GM21737 (cell line): ENCODE results near the gene KLK12.
"Not testable (repeated sequence)": the region's sequence is repeated elsewhere in the genome, so short reads cannot be mapped to it uniquely, and the experiment has no call there.

Experiments
- ATAC-seq: cut with Tn5 transposase; IDR thresholded peaks from one replicate; pipeline ENCODE4 v1.9.1; 2021; ENCODE audit warnings: mild to moderate bottlenecking, moderate library complexity; ENCODE audit not compliant: unreplicated experiment

The KLK12 gene

DNA sequence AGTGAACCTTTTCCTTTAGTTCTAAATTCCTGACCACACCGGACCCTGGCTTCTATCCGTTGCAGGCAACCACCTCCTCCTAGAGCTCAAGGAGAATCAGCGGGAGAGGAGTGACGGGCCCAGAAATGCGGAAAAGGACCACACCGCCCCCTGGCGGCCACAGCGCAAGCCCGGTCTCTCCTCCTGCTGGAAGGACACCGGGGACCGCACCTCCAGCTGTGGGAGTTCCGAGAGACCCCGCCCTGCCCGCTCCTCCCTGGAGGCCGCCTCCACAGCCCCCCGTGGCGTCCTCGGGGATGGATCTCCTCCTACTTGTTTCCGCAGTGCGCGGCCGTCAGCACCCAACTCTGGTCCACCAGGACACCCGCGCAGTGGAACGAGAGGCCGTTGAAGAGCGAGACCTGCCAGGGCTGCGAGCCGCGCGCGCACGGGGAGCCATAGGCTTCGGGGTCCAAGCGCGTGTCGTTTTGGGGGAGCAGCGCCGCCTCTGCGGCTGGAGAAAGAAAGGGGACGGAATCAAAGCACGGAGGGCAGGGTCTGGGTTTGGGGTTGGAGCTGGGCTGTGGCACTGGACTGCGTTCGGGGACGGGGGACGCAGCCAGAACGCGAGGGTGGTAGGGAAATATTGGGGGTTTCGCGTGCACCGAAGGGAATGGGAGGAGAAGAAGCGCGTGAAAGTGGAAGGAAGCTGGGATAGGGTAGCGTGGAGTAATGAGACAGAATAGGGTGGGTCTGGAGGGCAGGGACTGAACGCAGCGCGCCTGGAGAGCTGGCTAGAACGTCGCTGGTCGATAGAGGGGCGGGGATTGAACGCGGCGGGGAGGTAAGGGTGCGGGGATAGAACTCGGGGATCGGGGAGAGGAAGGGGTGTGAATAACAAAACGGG, 17.8 kb downstream of the KLK12 start:
- ATAC-seq = no peak

DNA sequence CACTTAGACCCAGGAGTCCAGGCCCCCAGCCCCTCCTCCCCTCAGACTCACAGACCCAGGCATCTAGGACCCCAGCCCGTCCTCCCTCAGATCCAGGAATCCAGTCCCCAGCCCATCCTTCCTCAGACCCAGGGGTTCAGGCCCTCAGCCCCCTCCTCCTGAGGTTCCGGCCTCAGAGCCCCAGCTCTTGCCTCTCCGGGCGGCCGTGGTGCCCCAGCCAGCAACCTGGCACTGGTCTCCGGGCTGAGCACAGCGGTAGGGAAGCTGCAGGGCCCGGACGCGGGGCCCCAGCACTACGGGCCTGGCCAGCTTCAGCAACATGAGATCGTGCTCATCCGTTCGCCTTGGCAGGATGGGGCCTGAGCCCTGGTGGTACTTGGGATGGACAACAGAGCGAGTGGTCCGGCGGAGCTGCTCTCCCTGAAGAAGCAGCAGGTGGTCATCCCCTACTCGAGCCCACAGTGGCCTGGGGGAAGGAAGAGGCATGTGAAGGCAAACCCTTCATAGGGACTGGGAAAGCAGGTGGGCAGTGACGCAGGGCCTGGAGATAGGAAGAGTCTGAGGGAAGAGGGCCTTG, 19.0 kb downstream of the KLK12 start:
- no peak for ATAC-seq

- no peak for ATAC-seq
These were observed 20.6 kb downstream of the KLK12 start for GRCh38 chr19:51014242-51014641.

DNA sequence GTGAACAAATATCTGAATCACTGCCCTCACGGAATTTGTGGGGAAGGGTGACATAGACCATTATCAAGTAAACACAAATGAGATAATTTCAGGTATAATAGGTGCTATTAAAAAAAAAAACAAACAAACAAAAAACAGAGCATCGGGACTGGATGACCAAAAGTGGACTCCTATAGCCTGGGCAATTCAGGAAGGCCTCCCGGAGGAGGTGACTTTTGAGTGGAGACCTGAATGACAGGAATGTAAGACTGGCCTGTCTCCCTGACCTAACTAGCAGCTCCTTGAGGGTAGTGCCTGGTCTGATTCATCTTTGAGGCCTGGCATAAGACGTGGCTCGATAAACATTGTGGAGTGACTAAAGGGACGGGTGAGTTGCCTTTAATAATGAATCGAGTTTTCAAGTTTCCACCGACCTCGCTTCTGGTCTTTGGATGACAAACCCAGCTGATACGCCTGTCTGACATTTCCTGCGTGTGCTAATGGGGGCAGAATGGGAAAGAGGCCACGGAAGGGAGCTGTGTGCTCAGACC, 22.1 kb downstream of the KLK12 start:
- no peak for ATAC-seq

DNA sequence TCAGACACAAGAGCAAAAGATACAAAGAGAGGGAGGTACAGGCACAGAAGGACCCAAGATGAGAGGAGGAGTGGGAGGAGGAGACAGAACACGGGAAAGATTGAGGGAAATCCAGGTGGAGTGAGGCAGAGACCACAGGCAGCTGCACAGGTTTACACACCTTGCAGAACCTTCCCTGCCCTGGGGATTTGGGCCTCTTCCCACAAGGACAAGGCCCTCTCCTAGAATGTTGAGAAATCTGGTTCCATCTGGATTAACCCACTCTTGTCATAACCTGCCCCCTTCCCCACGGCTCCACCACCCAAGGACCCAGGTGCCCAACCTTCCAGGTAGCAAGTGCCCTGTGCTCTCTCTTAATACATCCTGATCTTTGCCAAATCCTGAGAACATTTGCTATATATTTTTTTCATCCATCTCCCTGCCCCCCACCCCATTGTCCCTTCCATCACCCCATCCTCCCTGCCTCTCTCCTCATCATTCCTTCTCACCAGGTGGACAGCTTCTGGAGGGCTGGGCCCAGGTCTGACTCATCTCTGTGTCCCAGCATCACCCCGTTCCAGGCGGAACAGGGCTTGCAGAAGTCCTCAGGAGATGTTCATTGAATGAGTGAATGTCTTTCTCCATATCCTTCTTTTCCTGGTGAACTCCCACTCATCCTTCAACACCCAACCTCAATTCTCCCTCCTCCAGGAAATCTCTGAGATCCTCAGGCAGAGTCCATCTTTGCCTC, 24.6 kb downstream of the KLK12 start:
- no peak for ATAC-seq

DNA sequence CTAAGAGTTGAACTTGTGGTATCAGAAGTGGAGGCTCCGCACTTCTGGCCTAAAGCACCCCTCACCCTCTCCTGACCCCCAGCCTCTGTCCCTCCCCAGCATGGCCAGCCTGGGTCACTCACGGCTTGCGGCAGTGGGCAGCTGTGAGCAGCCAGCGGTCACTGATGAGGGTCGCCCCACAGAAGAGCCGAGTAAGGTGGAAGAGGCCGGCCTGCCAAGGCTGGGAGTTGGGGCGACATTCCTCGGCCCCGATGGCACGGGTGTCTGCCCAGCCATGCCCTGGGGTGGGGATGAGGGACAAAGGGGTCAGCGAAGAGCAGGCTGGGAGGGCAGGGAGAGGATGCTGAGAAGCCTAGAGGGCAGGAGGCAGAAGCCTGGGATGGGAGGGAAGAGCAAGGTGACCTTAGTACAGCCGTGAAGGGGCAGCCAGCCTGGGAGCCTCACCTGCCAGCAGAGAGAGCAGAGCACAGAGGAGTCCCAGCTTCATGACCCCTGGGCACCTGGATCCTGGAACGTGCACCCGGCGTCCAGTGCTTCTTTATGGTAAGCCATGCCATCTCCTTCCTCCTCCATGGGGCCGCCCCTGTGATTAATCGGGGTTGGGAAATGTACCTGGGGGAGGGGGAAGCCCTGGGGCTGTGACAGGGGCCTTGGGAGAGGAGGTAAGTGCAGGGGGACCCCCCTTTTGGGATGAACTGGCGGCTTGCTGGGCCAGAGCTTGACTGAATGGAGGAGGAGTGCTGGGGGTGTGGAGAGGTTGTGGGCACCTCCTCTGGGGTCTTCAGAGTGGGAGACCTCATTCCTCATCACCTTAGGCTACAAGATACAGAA, 25.5 kb downstream of the KLK12 start:
- ATAC-seq = no peak

DNA sequence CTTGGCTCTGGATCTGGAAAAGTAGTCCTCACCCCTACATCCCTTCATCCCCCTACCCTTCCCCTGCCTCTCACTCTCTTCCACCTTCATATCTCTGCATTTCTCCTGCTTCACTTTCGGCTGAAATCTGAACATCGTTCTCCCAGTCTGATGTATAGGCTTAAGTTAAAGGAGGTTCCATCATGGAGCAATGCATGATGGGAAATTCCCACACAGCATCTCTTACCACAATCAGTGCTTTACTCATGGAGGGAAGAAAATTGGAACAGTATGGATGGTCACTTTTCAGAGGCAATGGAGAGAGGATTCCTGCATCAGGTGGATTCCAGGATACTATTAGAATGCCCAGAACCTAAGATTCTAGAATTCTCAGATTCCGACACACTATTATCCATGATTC, 27.3 kb downstream of the KLK12 start:
- ATAC-seq = no peak

DNA sequence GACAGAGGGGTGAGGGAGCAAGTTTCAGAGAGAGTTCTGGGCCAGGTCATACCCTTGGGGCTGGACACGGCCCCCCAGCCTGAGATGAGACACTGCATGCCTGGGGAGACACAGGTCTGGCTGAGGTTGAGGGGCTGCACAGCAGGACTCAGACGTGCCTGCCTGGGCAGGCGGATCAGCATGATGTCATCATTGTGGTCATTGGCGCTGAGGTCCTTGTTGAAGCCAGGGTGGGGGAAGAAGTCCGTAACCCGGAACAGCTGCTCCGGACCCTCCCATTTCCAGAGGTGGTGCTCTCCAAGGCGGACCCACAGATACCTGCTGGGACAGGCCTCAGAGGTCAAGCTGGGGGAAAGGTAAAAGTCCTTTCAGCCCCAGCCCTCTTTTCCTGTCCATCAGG, 28.4 kb downstream of the KLK12 start:
- no peak for ATAC-seq

DNA sequence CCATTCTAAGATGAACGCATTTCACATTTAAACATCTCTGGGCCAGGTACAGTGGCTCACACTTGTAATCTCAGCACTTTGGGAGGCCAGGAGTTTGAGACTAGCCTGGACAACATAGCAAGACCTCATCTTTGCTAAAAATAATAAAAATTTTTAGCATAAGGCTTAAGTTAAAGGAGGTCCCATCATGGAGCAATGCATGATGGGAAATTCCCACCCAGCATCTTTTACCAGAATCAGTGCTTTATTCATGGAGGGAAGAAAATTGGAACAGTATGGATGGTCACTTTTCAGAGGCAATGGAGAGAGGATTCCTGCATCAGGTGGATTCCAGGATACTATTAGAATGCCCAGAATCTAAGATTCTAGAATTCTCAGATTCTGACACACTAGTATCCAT, 29.6 kb downstream of the KLK12 start:
- ATAC-seq = no peak

DNA sequence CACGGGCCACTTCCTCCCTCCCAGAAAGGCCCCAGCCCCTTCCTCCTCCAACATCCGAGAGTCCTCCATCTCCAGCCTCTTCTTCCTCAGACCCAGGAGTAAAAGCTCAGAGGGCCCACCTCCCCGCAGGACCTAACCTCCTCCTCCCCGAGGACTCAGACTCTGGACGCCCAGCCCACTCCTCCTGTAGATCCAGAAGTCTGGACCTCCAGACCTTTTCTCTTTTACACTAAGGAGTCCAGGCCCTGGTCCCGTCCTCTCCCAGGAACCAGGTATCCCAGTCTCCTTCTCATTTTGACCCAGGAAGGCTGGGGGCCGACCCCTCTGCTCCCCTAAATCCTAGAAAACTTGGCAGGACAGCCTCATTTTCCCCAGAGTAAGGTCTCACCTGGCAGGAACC, 31.5 kb downstream of the KLK12 start:
- ATAC-seq = no peak

GRCh38 chr19:51002542-51003311, 32.1 kb downstream of the KLK12 start:
- ATAC-seq = no peak

GRCh38 chr19:51002089-51002532, 32.7 kb downstream of the KLK12 start:
- no peak for ATAC-seq

GRCh38 chr19:51001515-51001914, 33.3 kb downstream of the KLK12 start, which contains the start of gene KLK8:
KLK8 (minus strand) TSS chr19:51001604; CDS start chr19:51001167, 437 bp downstream.
- no peak for ATAC-seq

GRCh38 chr19:51000981-51001380, 33.8 kb downstream of the KLK12 start:
- ATAC-seq = no peak

- no peak for ATAC-seq
These were observed 34.4 kb downstream of the KLK12 start for GRCh38 chr19:51000426-51000825.

DNA sequence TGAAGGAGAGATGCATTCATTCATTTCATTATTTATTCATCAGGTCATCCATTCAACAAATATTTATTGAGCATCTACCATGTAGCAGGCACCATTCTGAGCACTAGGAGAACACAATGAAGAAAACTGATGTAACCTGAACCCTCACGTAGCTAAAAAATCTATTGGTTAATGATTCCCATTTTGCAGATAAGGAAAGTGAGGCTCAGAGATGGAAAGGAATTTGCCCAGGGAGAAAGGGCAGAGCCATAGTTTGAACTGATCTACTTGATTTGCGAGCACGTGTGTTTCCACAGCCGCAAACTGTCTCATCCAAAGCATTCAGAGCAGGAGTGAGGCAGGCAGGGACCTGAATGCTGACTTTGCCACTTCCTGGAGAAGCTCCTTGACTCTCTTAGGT, 36.1 kb downstream of the KLK12 start:
- no peak for ATAC-seq

DNA sequence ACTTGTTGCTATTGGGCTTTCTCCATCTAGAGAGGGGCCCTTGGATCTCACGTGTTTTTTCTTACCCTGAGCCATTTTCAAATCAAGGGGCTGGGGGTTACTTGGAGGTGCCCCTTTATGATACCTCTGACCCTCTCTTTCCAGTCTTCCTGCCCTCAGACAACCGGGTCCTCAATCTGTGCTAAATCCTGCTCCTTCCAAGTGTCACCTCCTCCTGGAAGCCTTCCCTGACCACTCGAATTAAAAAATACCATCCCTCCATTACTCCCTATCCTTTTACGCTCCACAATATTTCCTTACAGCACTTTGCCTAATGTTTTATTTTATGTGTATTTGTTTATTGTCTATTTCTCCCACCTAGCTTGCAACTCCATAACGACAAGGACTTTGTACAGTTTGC, 36.7 kb downstream of the KLK12 start:
- ATAC-seq = no peak

GRCh38 chr19:50994129-50994528, 40.7 kb downstream of the KLK12 start:
- no peak for ATAC-seq

DNA sequence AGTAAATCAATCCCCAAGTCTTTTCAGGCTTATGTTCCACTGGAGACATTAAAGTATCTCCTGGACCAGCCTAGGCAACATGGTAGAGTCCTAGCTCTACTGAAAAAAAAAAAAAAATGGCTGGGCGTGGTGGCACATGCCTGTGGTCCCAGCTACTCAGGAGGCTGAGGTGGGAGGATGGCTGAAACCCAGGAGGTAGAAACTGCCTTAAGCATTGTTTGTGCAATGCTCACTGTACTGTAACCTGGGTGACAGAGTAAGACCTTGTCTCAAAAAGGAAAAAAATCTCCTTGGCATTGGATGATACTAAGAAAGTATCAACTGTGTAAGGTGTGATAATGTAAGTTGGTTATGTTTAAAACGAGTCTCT, 42.2 kb downstream of the KLK12 start:
- no peak for ATAC-seq

- not testable (repeated sequence) for ATAC-seq
These were observed 50.4 kb downstream of the KLK12 start for GRCh38 chr19:50984416-50984815.
